IPS-15b (cell line): Measurements from ENCODE around the gene CYBA.
A peak's percentile ranks its signal among the peaks of the same experiment; 100 is the strongest.
"Not testable (repeated sequence)": the region's sequence is repeated elsewhere in the genome, so short reads cannot be mapped to it uniquely, and the experiment has no call there.

Source experiments
- H3K27me3 ChIP-seq: one replicate; pipeline ENCODE4 v1.6.1; 2013; ENCODE audit warnings: low read length; ENCODE audit not compliant: control insufficient read depth, insufficient read depth
- H3K36me3 ChIP-seq: one replicate; pipeline ENCODE4 v1.6.1; 2013; ENCODE audit warnings: low read length; ENCODE audit not compliant: control insufficient read depth, insufficient read depth
- H3K4me1 ChIP-seq: one replicate; pipeline ENCODE4 v1.6.1; 2013; ENCODE audit warnings: mild to moderate bottlenecking, low read length; ENCODE audit not compliant: control insufficient read depth, insufficient read depth
- H3K4me3 ChIP-seq: one replicate; pipeline ENCODE4 v1.5.1; 2013; ENCODE audit warnings: low read depth, low read length
- H3K9ac ChIP-seq: one replicate; pipeline ENCODE4 v1.6.1; 2013; ENCODE audit warnings: low read depth, mild to moderate bottlenecking, low read length
- H3K9me3 ChIP-seq: one replicate; pipeline ENCODE4 v1.6.1; 2013; ENCODE audit warnings: mild to moderate bottlenecking, low read length; ENCODE audit not compliant: control insufficient read depth, insufficient read depth

The CYBA gene

GRCh38 chr16:88618182-88618955, 32.5 kb downstream of the CYBA start:
- no peaks in the 10 kb centered on the region for H3K9me3 ChIP-seq
- H3K27me3 ChIP-seq: no peaks in the 10 kb centered on the region
- H3K36me3 ChIP-seq: peaks cover 30% of the 10 kb centered on the region
- H3K4me3 ChIP-seq: no peak overlapping the region
- no peak overlapping the region for H3K9ac ChIP-seq
- no peaks in the 10 kb centered on the region for H3K4me1 ChIP-seq

- Histone ChIP-seq H3K9me3 (no peaks in the 10 kb centered on the region), H3K4me1 (no peaks in the 10 kb centered on the region), H3K36me3 (peaks cover 21% of the 10 kb centered on the region), H3K4me3 (no peak overlapping the region), H3K27me3 (no peaks in the 10 kb centered on the region), H3K9ac (no peak overlapping the region)
These were observed 33.4 kb downstream of the CYBA start for GRCh38 chr16:88617268-88618031.

- no peak overlapping the region for H3K9ac ChIP-seq
- no peaks in the 10 kb centered on the region for H3K4me1 ChIP-seq
- peaks cover 18% of the 10 kb centered on the region for H3K36me3 ChIP-seq
These were observed 34.1 kb downstream of the CYBA start for GRCh38 chr16:88616736-88617135.

GRCh38 chr16:88616320-88616719, 34.5 kb downstream of the CYBA start:
- H3K36me3 ChIP-seq: peaks cover 19% of the 10 kb centered on the region
- no peaks in the 10 kb centered on the region for H3K27me3 ChIP-seq
- H3K9ac ChIP-seq: no peak overlapping the region
- H3K9me3 ChIP-seq: no peaks in the 10 kb centered on the region
- H3K4me3 ChIP-seq: no peak overlapping the region
- H3K4me1 ChIP-seq: no peaks in the 10 kb centered on the region

More at GRCh38 chr16:88616736-88617135, 34.1 kb downstream of the CYBA start:
- Histone ChIP-seq H3K27me3 (no peaks in the 10 kb centered on the region), H3K9me3 (no peaks in the 10 kb centered on the region), H3K4me3 (no peak overlapping the region)

- H3K9ac ChIP-seq: no peak overlapping the region
- peaks cover 19% of the 10 kb centered on the region for H3K36me3 ChIP-seq
- H3K4me1 ChIP-seq: peaks cover 4% of the 10 kb centered on the region
- no peak overlapping the region for H3K4me3 ChIP-seq
- H3K27me3 ChIP-seq: no peaks in the 10 kb centered on the region
- H3K9me3 ChIP-seq: no peaks in the 10 kb centered on the region
These were observed 35.9 kb downstream of the CYBA start for GRCh38 chr16:88614818-88615580.

- peak overlapping the region; percentile 2 for H3K9ac ChIP-seq
- no peaks in the 10 kb centered on the region for H3K27me3 ChIP-seq
- no peaks in the 10 kb centered on the region for H3K9me3 ChIP-seq
- no peak overlapping the region for H3K4me3 ChIP-seq
- H3K4me1 ChIP-seq: peaks cover 4% of the 10 kb centered on the region
- H3K36me3 ChIP-seq: peaks cover 19% of the 10 kb centered on the region
These were observed 36.7 kb downstream of the CYBA start for GRCh38 chr16:88613911-88614817.

- Histone ChIP-seq H3K9ac (no peak overlapping the region), H3K9me3 (no peaks in the 10 kb centered on the region), H3K36me3 (peaks cover 15% of the 10 kb centered on the region), H3K4me1 (peaks cover 4% of the 10 kb centered on the region), H3K4me3 (no peak overlapping the region), H3K27me3 (no peaks in the 10 kb centered on the region)
These were observed 37.6 kb downstream of the CYBA start for GRCh38 chr16:88613293-88613692.

GRCh38 chr16:88610909-88611812, 39.7 kb downstream of the CYBA start:
- H3K36me3 ChIP-seq: peaks cover 19% of the 10 kb centered on the region
- peak overlapping the region; percentile 41 for H3K9ac ChIP-seq
- H3K4me1 ChIP-seq: peaks cover 4% of the 10 kb centered on the region
- peak overlapping the region; percentile 43 for H3K4me3 ChIP-seq
- H3K27me3 ChIP-seq: no peaks in the 10 kb centered on the region
- H3K9me3 ChIP-seq: no peaks in the 10 kb centered on the region

- Histone ChIP-seq H3K9ac (peak overlapping the region; percentile 47), H3K9me3 (no peaks in the 10 kb centered on the region), H3K27me3 (no peaks in the 10 kb centered on the region), H3K4me3 (no peak overlapping the region), H3K4me1 (peaks cover 4% of the 10 kb centered on the region), H3K36me3 (peaks cover 18% of the 10 kb centered on the region)
These were observed 40.8 kb downstream of the CYBA start for GRCh38 chr16:88610080-88610479.

- not testable (repeated sequence) for H3K27me3 ChIP-seq, H3K4me3 ChIP-seq, H3K9ac ChIP-seq, H3K9me3 ChIP-seq, H3K4me1 ChIP-seq
- peaks cover 19% of the 10 kb centered on the region for H3K36me3 ChIP-seq
These were observed 41.4 kb downstream of the CYBA start for GRCh38 chr16:88609426-88609825.
